Panc1 (cell line): ENCODE results near the gene OR14J1. TPM values are rescaled to one million over a fixed set of nuclear protein-coding genes. Genes with fewer than 3 reads are reported as not detected.
"Not testable (repeated sequence)": the region's sequence is repeated elsewhere in the genome, so short reads cannot be mapped to it uniquely, and the experiment has no call there.

Source experiments
- ATAC-seq: fragments of 200-7000 bp; cut with Tn5 transposase; 2 replicates; pipeline ENCODE4 v1.9.1; 2020; ENCODE audit warnings: mild to moderate bottlenecking, moderate library complexity
- BruUV-seq: library from RNA; stranded (reverse); fragments of 400-500 nt; replicated peaks from 2 replicates; lab custom pipeline; 2021; lab: Mats Ljungman, UMichigan
- CTCF ChIA-PET: fragments of 300-600 bp; sonication (Branson Sonifier 250); formaldehyde crosslinking; loops from one replicate; lab custom pipeline; 2022; ENCODE audit warnings: antibody characterized with exemption; lab: Charles Lee
- POLR2A ChIA-PET: fragments of 300-600 bp; sonication (Branson Sonifier 250); formaldehyde crosslinking; loops from one replicate; lab custom pipeline; 2022; ENCODE audit warnings: antibody characterized with exemption; lab: Charles Lee
- DNase-seq: peaks from one replicate; pipeline ENCODE4 v3.0.0-alpha.2; 2010; ENCODE audit warnings: low read depth, low spot score
- H3K27ac ChIP-seq: 2 replicates; pipeline ENCODE4 v1.5.1; 2011; ENCODE audit warnings: mild to moderate bottlenecking, low read length, inconsistent platforms
- H3K27me3 ChIP-seq: fragments of 200-500 bp; sonication (Bioruptor generic); 2 replicates; pipeline ENCODE4 v1.6.0; 2014; ENCODE audit warnings: low read length, inconsistent platforms; ENCODE audit not compliant: control insufficient read depth, insufficient read depth
- H3K36me3 ChIP-seq: fragments of 200-500 bp; sonication (Bioruptor generic); 2 replicates; pipeline ENCODE4 v1.5.1; 2014; ENCODE audit warnings: inconsistent platforms, mild to moderate bottlenecking, low read length, moderate library complexity; ENCODE audit not compliant: control insufficient read depth, insufficient read depth
- H3K4me1 ChIP-seq: 2 replicates; pipeline ENCODE4 v1.5.1; 2011; ENCODE audit warnings: inconsistent platforms, mild to moderate bottlenecking, low read length, moderate library complexity; ENCODE audit not compliant: control insufficient read depth, insufficient read depth
- H3K4me3 ChIP-seq, 2 experiments: 2 replicates each; pipeline ENCODE4 v1.5.1; 2011 to 2012; ENCODE audit warnings: low read depth in 2 of 2, low read length in 2 of 2, mild to moderate bottlenecking in 2 of 2, inconsistent platforms in 1 of 2, moderate library complexity in 1 of 2
- H3K9me3 ChIP-seq: fragments of 200-500 bp; sonication (Bioruptor generic); 2 replicates; pipeline ENCODE4 v1.5.1; 2014; ENCODE audit warnings: low read depth, mild to moderate bottlenecking, inconsistent platforms, low read length, moderate library complexity; ENCODE audit not compliant: control insufficient read depth, insufficient read depth
- CTCF ChIP-seq: fragments of 450-650 bp; IDR thresholded peaks from 2 replicates; pipeline ENCODE4 v1.5.1; 2017; ENCODE audit warnings: mild to moderate bottlenecking
- POLR2AphosphoS5 ChIP-seq: IDR thresholded peaks from 2 replicates; pipeline ENCODE4 v1.6.1; 2012; ENCODE audit warnings: mild to moderate bottlenecking, low read depth, low read length, moderate library complexity
- REST ChIP-seq, 2 experiments: IDR thresholded peaks; 2 replicates each; pipeline ENCODE4 v1.6.1; 2011 to 2012; ENCODE audit warnings: low read depth in 2 of 2, control low read depth in 1 of 2, low read length in 1 of 2, mild to moderate bottlenecking in 1 of 2, moderate library complexity in 1 of 2; ENCODE audit not compliant: insufficient read depth in 1 of 2
- SIN3A ChIP-seq: IDR thresholded peaks from 2 replicates; pipeline ENCODE4 v1.6.1; 2012; ENCODE audit warnings: low read depth, mild to moderate bottlenecking, low read length, moderate library complexity, borderline replicate concordance; ENCODE audit not compliant: insufficient read depth
- TCF7L2 ChIP-seq: IDR thresholded peaks from 2 replicates; pipeline ENCODE4 v1.6.1; 2011; ENCODE audit warnings: mild to moderate bottlenecking, low read depth, low read length, inconsistent platforms
- in situ Hi-C: cut with HindIII; loops from 2 replicates; pipeline ENCODE4 v1.10.0; 2016; ENCODE audit warnings: low sequenced_read_pairs, low pct_unique_long_range_greater_than_20kb
- intact Hi-C: fragments of 100-400 bp; cut with micrococcal nuclease; formaldehyde crosslinking; loops from one replicate; pipeline ENCODE4 v1.10.0; 2022; ENCODE audit not compliant: unreplicated experiment
- total RNA-seq: library from RNA; stranded (reverse); gene quantifications from one replicate; pipeline ENCODE4 v1.2.1, GENCODE V29; 2021; ENCODE audit not compliant: unreplicated experiment

OR14J1 gene
- total RNA-seq, 1 experiment from 2014 or later = not detected

GRCh38 chr6:29345380-29345779, 43.9 kb downstream of the OR14J1 start:
- H3K4me1 ChIP-seq = no peaks in the 10 kb centered on the region
- ChIA-PET CTCF (no interaction called here), POLR2A (no interaction called here)
- no peaks in the 10 kb centered on the region; the same call in 1 of the 2 replicates for H3K36me3 ChIP-seq
- H3K4me3 ChIP-seq = no peak overlapping the region
- no peaks in the 10 kb centered on the region for H3K9me3 ChIP-seq
- DNase-seq (no peak), ATAC-seq (no peak)
- no TSS peak for BruUV-seq
- intact Hi-C loops = no loop called here
- TF ChIP-seq TCF7L2 (no peak), CTCF (no peak), POLR2AphosphoS5 (no peak), REST (IDR thresholded peaks at IDR 0.05; ENCODE audit: insufficient read depth in 1 of 2, low read depth in 2 of 2, low read length in 1 of 2) (no peak), SIN3A (no peak)
- H3K27me3 ChIP-seq = no peaks in the 10 kb centered on the region
- no peak overlapping the region for H3K27ac ChIP-seq
- in situ Hi-C loops = no loop called here

- H3K36me3 ChIP-seq, H3K4me3 ChIP-seq, in situ Hi-C loops, BruUV-seq, POLR2A ChIA-PET, DNase-seq, intact Hi-C loops, CTCF ChIA-PET, H3K4me1 ChIP-seq, H3K27ac ChIP-seq, H3K9me3 ChIP-seq, H3K27me3 ChIP-seq, ATAC-seq: not testable (repeated sequence)
These were observed 47.8 kb downstream of the OR14J1 start for GRCh38 chr6:29349348-29349747.

- H3K27ac ChIP-seq = no peak overlapping the region
- ATAC-seq = no peak
- CTCF ChIA-PET = no interaction called here
These were observed 53.5 kb downstream of the OR14J1 start for GRCh38 chr6:29354980-29355379.

More at GRCh38 chr6:29354980-29355379, 53.5 kb downstream of the OR14J1 start:
- TF ChIP-seq CTCF (no peak), POLR2AphosphoS5 (no peak), SIN3A (no peak), REST (IDR thresholded peaks at IDR 0.05; ENCODE audit: insufficient read depth in 1 of 2, low read depth in 2 of 2, low read length in 1 of 2) (no peak), TCF7L2 (no peak)
- no peaks in the 10 kb centered on the region for H3K9me3 ChIP-seq
- in situ Hi-C loops = no loop called here
- H3K4me1 ChIP-seq = no peaks in the 10 kb centered on the region
- peaks cover 5% of the 10 kb centered on the region for H3K27me3 ChIP-seq
- BruUV-seq = no TSS peak
- intact Hi-C loops = no loop called here
- POLR2A ChIA-PET = no interaction called here
- H3K4me3 ChIP-seq = no peak overlapping the region
- no peak for DNase-seq
- no peaks in the 10 kb centered on the region for H3K36me3 ChIP-seq
